ENCODE data around the gene TRIB2.

TRIB2 gene

DNA sequence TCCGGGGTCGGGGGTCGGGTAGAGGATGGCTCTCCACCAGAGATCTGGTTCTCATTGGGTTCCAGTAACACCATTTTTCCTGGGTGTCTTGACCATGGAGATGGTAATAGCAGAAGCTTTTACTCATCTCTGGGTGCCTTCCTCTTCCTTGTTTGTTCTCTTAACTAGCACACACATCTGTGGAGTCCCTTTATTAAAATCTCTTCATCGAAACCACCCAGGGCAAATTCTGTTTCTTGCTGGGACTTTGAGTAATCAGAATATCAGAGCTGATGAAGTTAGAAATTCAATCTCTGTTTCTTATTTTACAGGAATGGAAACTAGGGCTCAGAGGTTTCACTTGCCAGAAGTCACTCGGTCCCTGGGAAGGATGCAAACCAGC is 15.0 kb upstream of the TRIB2 start:
- DNase-seq = no peak

DNA sequence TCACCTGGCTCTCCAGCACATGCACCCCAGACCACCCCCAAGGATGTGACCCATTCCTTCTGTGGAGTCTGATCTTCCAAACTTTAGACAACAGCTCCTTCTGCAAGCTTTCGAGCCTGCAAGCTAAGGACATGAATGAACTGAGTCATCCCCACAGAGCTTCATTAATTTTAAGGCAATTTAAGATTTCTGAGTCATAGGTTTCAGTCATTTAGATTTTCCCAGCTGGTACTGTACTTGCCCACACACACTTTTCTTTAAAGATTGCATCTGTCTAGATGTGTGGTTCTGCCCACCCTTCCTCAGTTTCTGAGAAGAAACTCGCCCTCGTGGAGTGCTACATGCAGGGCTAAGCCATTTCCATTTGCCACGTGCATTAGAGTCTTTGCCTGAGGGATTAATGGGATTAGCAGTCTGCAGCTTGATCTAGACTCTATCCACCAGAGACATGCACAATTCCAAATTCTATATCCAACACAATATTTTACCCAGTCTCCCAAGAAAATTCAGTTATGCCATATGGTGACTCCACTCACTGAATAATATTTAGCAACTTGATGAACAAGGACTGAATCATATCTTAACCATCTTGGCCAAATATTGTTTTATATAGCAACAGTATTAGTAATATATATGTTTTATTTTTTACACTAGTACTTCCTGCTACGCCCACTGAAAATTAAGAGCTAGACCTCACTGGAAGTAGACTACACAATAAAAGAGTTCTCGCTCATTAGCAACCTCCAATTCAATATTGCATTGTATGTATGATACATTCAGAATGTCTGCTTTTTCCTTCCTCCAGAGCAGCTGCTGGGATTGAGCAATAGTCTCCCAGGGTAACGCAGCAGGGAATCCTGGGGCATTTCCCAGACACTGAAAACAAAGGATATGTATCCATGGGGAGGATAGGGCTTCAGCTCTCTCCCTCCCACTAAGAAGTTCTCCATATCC is 14.3 kb upstream of the TRIB2 start:
- no peak for DNase-seq

DNA sequence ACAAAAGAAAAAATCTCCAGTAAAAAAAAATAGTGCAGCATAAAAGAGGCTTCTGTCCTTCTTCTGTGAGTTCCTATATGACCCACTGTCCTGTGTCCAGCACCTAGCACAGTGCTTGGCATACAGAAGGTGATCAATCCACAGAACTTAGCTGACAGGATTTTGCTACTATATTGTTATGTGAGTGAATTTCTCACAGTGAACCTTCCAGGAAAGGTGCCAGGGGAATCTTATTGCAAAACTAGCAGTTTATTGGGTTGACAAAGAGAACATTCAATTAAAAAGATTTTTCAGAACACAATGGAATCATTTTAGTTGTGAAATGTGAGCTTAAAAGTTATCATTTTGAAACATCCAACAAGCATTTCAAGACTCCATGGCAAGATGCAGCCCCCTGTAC is 12.4 kb upstream of the TRIB2 start:
- no peak for DNase-seq

DNA sequence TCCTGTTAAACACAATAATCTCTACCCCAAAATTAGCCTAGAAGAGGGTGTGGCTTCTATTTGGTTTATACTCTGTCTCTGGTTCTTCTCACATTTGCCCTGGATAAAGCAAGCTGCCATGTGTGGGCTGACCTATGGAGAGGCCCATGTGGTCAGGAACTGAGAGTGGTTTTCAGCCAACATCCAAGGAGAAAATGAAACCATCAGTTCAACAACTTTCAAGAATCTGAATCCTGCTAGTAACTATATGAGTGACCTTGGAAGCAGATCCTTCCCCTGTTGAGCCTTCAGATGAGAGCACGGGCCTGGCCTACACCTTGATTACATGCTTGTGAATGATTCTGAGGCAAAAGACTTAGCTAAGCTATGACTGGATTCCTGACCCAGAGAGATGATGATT is 11.5 kb upstream of the TRIB2 start:
- no peak for DNase-seq

DNA sequence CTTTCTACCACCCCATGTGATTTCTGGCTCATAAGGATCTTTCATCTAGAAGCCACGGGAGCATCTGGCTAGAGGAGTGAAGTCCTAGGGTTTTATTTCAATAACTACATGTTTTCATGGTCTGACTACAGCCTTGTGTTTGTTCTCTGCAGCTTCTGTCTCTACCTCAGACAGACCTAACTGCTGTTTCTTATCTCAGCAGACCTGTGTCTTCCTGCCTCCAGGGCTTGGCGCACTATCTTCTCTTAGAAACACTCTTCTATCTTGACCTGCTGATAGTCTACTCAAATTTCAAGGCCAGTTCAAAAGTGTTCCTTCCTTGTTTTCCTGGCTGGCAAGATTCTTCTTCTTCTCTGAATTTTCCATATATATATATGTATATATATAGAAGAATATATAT is 11.0 kb upstream of the TRIB2 start:
- no peak for DNase-seq

DNA sequence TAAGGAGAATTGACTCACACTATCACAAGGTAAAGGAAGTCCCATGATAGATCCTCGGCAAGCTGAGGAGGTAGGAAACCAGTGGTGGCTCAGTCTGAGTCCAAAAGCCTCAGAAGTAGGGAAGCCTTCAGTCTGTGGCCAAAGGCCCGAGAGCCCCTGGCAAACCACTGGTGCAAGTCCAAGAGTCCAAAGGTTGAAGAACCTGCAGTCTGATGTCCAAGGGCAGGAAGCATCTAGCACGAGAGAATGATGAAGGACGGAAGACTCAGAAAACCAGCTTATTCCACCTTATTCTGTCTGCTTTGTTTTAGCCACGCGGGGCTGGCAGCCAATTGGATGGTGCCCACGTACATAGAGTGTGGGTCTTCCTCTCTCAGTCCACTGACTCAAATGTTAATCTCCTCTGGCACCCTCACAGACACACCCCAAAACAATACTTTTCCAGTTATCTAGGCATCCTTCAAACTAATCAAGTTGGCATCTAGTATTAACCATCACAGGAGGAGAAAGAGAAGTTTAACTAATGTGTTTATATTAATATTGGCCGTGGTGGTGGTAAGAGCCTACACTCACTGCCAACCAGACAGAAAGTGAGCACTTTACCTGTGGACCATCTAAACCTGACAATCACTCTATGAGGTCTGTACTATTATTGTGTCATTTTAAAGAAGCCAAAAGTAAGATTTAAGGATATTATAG is 8.1 kb upstream of the TRIB2 start:
- DNase-seq = no peak

DNA sequence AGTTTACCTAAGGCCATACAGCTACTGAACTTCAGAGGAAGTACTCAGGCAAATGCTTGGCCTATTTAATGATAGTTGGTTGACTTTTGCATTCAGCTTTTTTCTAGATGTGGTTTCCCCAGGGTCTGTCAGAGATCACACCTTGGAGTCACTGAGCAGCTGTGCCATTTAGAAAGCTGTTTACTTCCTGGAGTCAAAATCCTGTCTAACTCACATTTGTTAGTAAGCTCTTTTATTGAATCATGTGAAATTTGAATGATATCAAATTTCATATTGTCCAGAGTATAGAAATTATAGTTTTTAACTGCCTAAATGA is 7.6 kb upstream of the TRIB2 start:
- DNase-seq = no peak

DNA sequence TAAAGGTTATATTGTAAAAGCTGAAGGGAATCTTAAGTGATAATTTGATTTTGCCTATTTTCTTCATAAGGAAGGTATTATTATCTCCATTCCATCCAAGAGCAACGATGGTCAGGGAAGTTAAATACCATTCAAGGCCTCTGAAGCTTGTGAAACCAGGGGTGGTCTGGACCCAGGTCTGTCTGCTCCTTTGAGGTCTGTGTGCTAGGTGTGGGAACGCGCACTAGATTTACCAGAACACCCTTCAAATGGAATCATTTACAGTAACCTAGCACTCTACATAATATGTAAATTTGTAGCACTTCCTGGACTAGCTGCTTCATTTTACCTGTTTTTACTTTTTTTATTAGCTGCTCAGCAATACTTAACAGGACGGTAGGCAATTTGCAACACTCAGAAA is 6.4 kb upstream of the TRIB2 start:
- no peak for DNase-seq

DNA sequence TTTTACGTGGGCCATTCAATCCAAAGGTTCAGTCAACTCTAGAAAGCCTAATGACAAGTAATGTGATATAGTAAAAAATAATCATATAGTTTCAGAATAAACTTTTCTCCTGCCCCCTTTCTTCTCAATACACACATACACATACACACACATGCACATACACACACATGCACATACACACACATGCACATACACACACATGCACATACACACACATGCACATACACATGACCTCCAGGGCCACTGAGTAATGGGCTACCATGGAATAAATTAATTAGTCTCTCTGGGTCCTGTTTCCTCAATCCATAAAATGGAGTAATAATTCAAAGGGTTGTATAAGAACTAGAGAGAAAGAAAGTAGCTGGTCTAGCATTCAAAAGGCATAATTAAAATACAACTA is 5.4 kb upstream of the TRIB2 start:
- DNase-seq = no peak

DNA sequence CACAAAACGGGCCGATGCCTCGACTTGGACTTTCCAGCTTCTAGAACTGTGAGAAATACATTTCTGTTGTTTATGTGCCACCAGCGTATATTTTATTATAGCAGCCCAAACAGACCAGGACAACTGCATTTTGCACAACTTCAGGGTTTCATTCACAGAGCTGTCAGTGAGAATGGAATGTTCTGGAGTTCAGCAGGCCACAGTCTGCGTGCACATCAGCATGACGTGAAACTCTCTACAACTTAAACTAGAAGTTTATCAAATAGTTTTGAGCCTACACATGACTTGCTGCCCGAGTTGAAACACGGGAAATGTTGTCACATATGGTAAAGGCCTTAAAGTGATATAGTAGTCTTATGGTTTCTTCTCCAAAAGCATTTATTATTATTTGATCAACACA is 3.9 kb upstream of the TRIB2 start:
- DNase-seq = no peak

DNA sequence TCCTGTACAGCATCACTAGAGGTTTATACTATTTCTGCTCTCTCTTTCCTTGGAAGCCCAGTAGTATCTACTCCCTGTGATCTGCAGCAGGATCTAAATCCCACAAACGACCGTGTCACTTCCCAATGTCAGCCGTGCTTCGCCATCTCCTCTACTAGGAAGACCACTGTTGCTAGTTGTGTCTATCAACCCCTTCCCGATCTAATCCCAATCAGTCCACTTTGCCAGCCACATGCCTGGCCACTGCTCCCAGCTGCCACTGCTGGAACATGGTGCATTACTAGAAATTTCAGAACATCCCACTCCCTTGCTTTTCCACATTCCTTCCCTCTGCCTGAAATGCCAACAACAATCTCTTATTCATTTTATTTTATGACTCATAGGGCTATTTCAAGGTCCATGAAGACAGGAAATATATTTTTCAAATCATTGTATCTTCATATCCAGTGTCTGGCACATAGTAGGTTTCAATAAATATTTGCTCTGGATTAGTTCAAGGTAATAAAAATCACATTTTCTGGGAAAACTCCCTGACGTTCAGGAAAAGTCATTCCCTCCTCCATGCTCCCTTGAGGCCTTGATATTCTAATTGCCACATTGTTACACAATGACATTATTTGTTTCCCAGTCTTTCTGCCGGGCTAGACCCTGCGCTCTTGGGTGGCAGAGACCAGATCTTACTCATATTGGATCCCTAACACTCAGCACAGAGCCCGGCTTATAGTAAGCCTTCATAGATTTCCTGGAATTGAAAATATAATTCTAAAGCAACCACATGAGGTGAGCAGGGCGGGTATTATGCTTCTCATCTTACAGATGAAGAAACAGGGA is 2.1 kb upstream of the TRIB2 start:
- no peak for DNase-seq

DNA sequence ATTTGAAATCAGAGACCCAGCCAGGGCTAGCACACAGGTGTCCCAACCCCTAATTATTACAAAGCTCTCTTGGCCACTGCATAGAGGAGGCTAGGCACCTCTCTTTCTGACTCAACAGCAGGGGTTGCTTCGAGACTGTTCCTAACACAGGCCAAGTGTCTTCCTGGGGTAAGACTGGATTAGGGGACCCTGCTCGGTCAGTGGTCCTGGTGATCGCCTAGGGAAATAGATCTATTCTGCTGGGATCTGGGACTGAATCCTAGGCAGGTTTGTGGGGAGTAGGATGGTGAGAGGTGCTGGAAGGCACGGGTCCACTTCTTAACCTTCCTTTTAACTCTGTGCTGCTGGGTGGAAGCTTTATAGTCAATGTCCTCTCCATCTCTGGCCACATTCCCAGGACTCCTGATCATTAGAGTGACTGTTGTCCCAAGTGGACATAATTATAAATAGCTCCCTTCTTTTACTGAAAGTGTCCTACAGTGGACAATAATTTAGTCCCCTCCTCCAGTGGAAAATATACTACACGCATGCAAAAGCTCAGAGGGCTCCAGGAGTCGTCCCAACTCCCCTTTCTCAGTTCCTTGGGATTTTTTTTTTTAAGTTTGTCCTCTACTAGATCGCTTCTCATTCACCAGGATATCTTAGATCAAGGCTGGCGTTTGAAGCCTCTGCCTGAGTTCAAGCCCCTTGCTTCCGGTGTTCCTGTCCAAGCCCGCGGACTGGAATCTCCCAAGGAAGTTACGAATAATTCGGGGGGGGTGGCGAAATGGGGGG is 1.3 kb upstream of the TRIB2 start:
- DNase-seq = no peak

DNA sequence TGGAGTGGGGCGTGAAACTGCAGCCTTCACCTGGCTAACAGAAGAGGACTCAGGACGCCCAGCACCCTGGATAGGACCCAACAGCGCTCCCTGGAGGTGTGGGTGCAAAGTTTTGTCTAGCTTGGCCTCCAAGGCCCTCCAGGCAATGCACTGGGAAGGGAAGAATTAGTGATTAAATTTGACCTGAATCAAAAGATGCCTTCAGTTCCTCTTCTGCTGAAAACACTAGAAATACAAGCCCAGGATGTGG is 779 bp upstream of the TRIB2 start:
- DNase-seq = peak; percentile 20

DNA sequence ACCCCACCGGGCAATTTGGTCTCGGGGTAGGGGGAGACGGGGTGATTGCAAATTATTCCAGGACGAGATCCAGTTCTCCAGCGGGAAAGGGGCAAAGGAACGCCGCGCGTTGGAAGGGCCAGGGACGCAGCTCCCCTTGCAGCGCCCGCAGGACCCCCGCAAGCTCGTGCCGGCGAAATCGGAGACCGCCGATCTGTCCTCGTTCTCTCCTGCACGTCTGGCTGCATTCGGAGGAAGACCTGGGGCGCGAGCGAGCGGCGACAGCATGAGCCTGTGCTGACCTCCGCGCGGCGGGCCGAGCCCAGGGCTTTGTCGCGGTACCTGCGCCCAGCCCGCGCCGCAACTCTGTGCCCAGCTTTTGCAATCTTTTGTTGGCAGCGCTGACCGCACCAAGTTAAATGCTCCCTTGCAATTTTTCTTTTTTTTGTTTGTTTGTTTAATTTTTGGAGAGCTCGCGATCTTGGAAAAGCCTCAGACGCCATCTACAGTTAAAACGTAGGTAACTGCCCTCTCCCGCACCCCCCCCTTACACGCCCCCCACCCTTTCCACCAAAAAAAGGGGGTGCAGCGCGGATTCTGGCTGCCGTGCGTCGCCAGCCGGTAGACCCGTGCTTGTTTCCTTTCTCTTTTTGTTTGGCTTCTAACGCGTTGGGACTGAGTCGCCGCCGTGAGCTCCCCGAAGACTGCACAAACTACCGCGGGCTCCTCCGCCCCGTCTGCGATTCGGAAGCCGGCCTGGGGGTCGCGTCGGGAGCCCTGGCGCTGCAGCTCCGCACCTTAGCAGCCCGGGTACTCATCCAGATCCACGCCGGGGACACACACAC is 667 bp downstream of the TRIB2 start:
- DNase-seq = no peak

DNA sequence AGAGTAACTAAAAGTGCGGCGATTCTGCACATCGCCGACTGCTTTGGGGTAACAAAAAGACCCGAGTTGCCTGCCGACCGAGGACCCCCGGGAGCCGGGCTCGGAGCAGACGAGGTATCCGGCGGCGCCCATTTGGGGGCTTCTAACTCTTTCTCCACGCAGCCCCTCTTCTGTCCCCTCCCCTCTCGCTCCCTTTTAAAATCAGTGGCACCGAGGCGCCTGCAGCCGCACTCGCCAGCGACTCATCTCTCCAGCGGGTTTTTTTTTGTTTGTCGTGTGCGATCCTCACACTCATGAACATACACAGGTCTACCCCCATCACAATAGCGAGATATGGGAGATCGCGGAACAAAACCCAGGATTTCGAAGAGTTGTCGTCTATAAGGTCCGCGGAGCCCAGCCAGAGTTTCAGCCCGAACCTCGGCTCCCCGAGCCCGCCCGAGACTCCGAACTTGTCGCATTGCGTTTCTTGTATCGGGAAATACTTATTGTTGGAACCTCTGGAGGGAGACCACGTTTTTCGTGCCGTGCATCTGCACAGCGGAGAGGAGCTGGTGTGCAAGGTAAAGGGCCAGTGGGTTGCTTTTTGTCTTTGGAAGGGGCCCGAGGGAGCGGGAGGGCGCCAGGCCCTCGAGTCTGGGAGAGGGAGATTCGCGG is 1.4 kb downstream of the TRIB2 start:
- DNase-seq = no peak

DNA sequence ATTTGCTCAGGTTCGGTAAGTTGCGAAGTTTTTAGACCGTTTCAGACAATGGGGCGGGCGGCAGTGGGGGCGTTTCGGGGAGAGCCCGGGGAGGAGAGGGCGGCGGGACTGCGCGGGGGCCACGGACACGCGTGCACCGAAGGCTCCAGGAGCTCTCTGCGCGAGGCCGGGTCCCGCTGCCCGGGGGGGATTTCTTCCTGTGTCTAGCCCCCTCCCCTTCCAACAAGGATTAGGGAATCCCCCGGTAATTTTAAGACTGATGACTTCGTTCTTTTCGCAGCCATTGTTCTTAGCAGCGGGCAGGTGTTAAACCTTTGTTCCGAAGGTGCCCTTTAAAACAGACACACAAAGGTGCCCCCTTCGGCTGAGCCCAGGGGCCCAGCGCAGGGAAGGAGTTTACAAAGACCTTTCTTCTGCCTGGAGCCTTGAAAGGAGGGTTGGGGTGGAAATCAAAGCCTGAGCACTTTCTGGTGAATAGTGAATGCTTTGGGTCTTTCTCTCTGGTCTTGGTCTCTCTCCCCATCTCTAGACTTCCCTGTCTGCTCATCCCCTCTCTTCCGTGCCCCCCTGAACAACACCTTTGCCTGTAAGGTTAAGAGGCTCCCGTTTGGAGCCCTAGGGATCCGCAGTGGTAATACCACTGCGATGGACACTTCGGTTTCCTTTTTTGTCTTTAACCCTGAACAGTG is 2.1 kb downstream of the TRIB2 start:
- no peak for DNase-seq

DNA sequence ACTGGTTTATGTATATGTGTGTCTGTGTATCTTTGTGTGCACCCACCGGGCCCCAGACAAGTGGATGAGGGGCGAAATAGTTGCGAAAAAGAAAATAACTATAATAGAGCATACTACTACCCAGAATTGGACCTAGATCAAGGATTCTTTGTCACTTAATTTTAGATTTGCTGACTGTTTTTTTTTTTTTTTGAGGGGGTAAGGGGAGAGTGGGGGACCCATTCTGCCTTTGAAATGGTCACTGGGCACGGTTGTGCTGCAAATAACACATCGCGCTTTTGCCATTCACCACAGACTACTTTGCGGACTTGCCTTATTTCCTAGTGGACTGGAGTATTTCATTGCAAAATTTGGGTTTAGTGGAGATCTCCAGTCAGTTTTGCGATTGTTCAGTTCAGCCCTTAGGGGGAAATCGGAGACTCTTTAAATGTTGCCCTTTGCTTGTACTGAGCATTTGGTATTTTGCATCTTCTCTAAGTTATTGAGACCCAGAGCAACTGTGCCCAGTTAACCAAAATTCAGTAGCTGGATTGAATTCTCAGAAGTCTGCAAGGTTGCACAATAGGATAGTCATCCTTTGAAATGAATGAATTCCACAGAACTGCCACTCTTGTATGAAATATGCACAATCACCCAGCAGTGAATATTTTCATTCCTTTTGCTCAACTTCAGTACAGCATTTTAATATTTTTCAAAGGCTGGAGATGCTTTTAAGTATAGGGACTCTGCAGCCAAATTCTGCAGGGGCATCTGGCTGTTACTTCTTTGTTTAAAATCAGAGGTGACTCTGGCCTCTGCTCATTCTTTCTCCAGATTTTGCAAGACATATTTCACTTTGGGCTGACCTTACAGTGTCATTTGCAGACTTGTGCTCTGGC is 2.9 kb downstream of the TRIB2 start:
- DNase-seq = no peak

DNA sequence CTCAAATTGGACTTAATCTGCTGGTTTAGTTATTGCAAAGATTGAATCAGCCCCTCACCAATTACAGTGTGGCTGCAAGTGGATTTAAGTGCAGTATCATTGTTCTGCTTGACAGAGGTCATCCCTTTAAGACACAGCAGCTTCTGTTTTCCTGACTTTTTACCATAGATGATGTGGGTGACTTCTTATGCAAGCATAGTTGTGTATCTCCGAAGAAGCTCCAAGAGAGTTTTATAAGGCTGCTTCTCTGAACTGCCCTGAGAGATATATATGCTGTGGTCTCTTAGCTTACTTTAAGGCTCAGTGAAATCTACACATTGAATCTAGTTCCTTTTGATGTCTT is 3.5 kb downstream of the TRIB2 start:
- DNase-seq = no peak

DNA sequence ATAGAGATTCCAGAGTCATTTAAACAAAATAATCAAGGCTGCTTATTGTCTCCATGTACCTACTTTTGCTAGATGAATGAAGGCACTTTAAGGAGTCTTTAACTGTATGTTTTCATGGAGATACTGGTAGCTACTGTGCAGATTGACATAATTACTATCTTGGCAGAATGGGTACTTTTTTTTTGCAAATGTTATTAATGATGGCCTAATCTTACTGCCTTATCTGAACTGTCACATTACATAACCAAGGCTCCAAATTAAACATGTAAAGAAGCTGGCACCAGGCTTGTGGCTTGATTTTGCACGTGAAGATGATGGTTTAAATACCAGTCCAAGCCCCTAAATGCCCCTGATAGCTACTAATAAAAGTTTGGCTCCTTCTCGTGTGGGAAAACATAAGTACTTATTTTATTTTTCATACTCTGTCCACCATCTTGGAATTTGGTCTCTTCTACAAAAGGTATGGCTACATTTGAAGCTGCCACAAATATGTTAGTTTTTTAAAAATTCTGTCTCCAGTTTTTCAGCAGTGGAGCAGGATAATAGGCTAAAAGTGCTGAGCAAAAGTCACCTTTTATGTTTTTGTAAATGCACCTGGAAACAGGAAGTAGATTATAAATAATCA is 4.1 kb downstream of the TRIB2 start:
- no peak for DNase-seq

Measured in GDM1 (cell line).